Mesenchymal stem cell (in vitro differentiated cells and primary cell): Measurements from ENCODE around the gene BRD7.

Experiments used
- DNase-seq: peaks from one replicate; pipeline ENCODE4 v3.0.0-alpha.2; 2013
- H2AFZ ChIP-seq: one replicate; pipeline ENCODE4 v1.6.1; 2013; ENCODE audit warnings: low read depth, mild to moderate bottlenecking, control low read depth, inconsistent platforms, low read length, moderate library complexity
- H2AK5ac ChIP-seq: 2 replicates; pipeline ENCODE4 v1.6.1; 2013; ENCODE audit warnings: low read length, moderate library complexity, mild to moderate bottlenecking, inconsistent platforms; ENCODE audit not compliant: severe bottlenecking
- H2BK120ac ChIP-seq: one replicate; pipeline ENCODE4 v1.6.1; 2013; ENCODE audit warnings: low read depth, mild to moderate bottlenecking, inconsistent platforms, low read length, moderate library complexity
- H2BK12ac ChIP-seq, 2 experiments: one replicate each; pipeline ENCODE4 v1.6.1; 2013; ENCODE audit warnings: inconsistent platforms in 2 of 2, low read length in 2 of 2, mild to moderate bottlenecking in 2 of 2, moderate library complexity in 2 of 2, control low read depth in 1 of 2
- H2BK15ac ChIP-seq: one replicate; pipeline ENCODE4 v1.6.1; 2013; ENCODE audit warnings: mild to moderate bottlenecking, low read depth, inconsistent platforms; ENCODE audit not compliant: poor library complexity, severe bottlenecking
- H2BK5ac ChIP-seq: 2 replicates; pipeline ENCODE4 v1.6.1; 2013; ENCODE audit warnings: low read depth, mild to moderate bottlenecking, low read length, control low read depth, inconsistent platforms; ENCODE audit not compliant: poor library complexity, severe bottlenecking
- H3K14ac ChIP-seq, 2 experiments: one replicate each; pipeline ENCODE4 v1.6.1; 2013; ENCODE audit warnings: inconsistent platforms in 2 of 2, low read length in 2 of 2, control low read depth in 1 of 2, mild to moderate bottlenecking in 1 of 2, moderate library complexity in 1 of 2
- H3K18ac ChIP-seq, 2 experiments: one replicate each; pipeline ENCODE4 v1.6.1; 2013; ENCODE audit warnings: inconsistent platforms in 2 of 2, low read length in 2 of 2, control low read depth in 1 of 2, low read depth in 1 of 2, mild to moderate bottlenecking in 1 of 2
- H3K23ac ChIP-seq, 2 experiments: one replicate each; pipeline ENCODE4 v1.6.1; 2013; ENCODE audit warnings: inconsistent platforms in 2 of 2, low read length in 2 of 2, mild to moderate bottlenecking in 2 of 2, moderate library complexity in 2 of 2, control low read depth in 1 of 2
- H3K27ac ChIP-seq: 2 replicates; pipeline ENCODE4 v1.5.1; 2013; ENCODE audit warnings: mild to moderate bottlenecking, moderate library complexity, low read length, control low read depth, inconsistent platforms; ENCODE audit not compliant: poor library complexity, severe bottlenecking
- H3K27me3 ChIP-seq, 2 experiments: 2 replicates each; pipeline versions ENCODE4 v1.6.1 to v1.7.0; 2013; ENCODE audit warnings: low read length in 2 of 2, mild to moderate bottlenecking in 2 of 2, moderate library complexity in 2 of 2, control low read depth in 1 of 2, inconsistent platforms in 1 of 2; ENCODE audit not compliant: control insufficient read depth in 1 of 2, insufficient read depth in 1 of 2
- H3K36me3 ChIP-seq, 2 experiments: 2 replicates each; pipeline versions ENCODE4 v1.6.1 to v1.7.0; 2013; ENCODE audit warnings: low read length in 2 of 2, control low read depth in 1 of 2, inconsistent platforms in 1 of 2, low read depth in 1 of 2, mild to moderate bottlenecking in 1 of 2; ENCODE audit not compliant: insufficient read depth in 2 of 2, control insufficient read depth in 1 of 2
- H3K4ac ChIP-seq, 2 experiments: one replicate each; pipeline ENCODE4 v1.6.1; 2013; ENCODE audit warnings: inconsistent platforms in 2 of 2, low read length in 2 of 2, mild to moderate bottlenecking in 2 of 2, moderate library complexity in 2 of 2, control low read depth in 1 of 2, low read depth in 1 of 2
- H3K4me1 ChIP-seq: 2 replicates; pipeline ENCODE4 v1.6.1; 2013; ENCODE audit warnings: low read depth, low read length, control low read depth; ENCODE audit not compliant: control insufficient read depth, insufficient read depth
- H3K4me2 ChIP-seq: 2 replicates; pipeline ENCODE4 v1.6.1; 2013; ENCODE audit warnings: low read length, mild to moderate bottlenecking, inconsistent platforms; ENCODE audit not compliant: poor library complexity, severe bottlenecking
- H3K4me3 ChIP-seq, 2 experiments: 2 replicates each; pipeline versions ENCODE4 v1.5.1 to v1.7.0; 2013; ENCODE audit warnings: low read length in 2 of 2, mild to moderate bottlenecking in 2 of 2, control low read depth in 1 of 2, low read depth in 1 of 2; ENCODE audit not compliant: insufficient read depth in 1 of 2
- H3K79me1 ChIP-seq: replicated peaks from 2 replicates; pipeline ENCODE4 v1.6.1; 2013; ENCODE audit warnings: mild to moderate bottlenecking, control low read depth, low read length, inconsistent platforms; ENCODE audit not compliant: poor library complexity, severe bottlenecking
- H3K9ac ChIP-seq: 2 replicates; pipeline ENCODE4 v1.7.0; 2013; ENCODE audit warnings: mild to moderate bottlenecking, low read length, moderate library complexity
- H3K9me3 ChIP-seq: 2 replicates; pipeline ENCODE4 v1.7.0; 2013; ENCODE audit warnings: mild to moderate bottlenecking, low read length; ENCODE audit not compliant: control insufficient read depth
- H4K8ac ChIP-seq: one replicate; pipeline ENCODE4 v1.6.1; 2013; ENCODE audit warnings: inconsistent platforms, mild to moderate bottlenecking, low read length, moderate library complexity
- H4K91ac ChIP-seq: one replicate; pipeline ENCODE4 v1.6.1; 2013; ENCODE audit warnings: mild to moderate bottlenecking, low read length, inconsistent platforms
- WGBS: methylation state at CpG from one replicate; pipeline ENCODE4 v1.1.7; 2013; ENCODE audit warnings: mixed read lengths; 5-methylcytosine and 5-hydroxymethylcytosine counted together

The BRD7 gene

DNA sequence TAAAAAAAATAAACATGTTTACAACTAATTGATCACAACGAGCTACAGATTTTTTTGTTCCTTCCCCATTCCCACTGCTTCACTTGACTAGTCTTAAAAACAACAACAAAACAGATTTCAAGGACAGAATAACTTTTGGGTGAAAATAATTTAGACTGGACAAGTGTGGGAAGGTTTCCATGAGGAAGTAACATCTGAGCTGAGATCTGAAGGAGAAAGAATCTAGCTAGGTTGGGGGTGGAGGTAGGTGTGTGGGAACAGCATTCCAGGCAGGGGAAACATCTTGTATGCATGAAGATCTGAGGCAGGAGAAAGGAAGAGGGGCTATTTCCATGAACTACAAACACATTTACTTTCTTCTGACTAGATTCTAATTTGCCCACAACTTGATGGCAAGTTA is 9.2 kb downstream of the BRD7 start:
- Histone ChIP-seq H3K14ac (no peak overlapping the region), H3K23ac (no peak overlapping the region), H3K27me3 (no peaks in the 10 kb centered on the region), H4K8ac (no peak overlapping the region), H3K4me3 (no peak overlapping the region), H2BK15ac (no peak overlapping the region), H3K9me3 (no peaks in the 10 kb centered on the region), H3K4me1 (no peaks in the 10 kb centered on the region), H2BK120ac (no peak overlapping the region), H3K79me1 (peaks cover 20% of the 10 kb centered on the region), H3K18ac (no peak overlapping the region), H2AK5ac (no peak overlapping the region), H3K4ac (no peak overlapping the region), H3K4me2 (no peak overlapping the region), H2AFZ (no peak overlapping the region), H3K9ac (no peak overlapping the region), H3K27ac (no peak overlapping the region), H2BK12ac (no peak overlapping the region), H4K91ac (no peak overlapping the region), H2BK5ac (no peak overlapping the region), H3K36me3 (peaks cover 7 to 81% of the 10 kb centered on the region in 2 experiments)
- DNase-seq, result no peak
- no CpG with 5 or more reads among the region's 1 CpG for WGBS

DNA sequence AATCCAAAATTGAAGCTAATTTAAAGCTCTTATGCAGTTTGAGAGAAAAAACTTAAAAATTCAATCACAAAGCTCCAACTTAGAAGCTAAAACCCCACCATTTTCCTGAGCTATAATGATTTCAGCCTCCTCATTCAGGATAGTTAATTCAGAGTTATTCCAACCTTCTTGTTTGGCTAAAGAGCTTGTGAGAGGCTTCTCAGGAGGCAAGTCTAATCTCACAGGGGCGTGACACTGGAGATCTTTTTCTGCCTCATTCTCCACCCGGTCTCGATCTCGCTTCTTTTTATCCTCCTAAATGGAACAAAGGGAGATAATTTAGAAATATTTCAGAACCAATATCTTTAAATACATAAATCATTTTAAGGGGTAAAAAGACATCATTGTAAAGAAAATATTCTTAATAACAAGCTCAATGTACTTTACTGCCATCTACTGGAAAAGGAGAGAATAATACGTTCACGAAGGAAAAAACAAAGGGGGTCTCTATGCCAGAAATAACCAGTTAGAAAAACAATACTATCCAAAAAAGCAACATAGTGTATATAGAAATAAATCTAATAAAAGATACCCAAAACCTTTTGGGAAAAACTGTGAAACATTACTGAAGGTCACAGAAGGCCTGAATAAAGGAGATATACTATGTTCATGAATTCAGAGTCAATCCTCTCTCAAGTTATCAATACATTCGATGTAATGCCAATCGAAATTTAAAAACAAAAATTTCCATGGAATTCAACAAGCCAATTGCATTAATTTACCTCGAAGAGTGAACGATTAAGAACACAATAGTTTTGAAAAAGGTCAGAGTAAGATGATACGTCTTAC is 13.9 kb downstream of the BRD7 start:
- Histone ChIP-seq H4K91ac (no peak overlapping the region), H3K27ac (no peak overlapping the region), H2BK120ac (no peak overlapping the region), H3K4me2 (no peak overlapping the region), H3K23ac (no peak overlapping the region), H2BK5ac (no peak overlapping the region), H3K4ac (no peak overlapping the region), H4K8ac (no peak overlapping the region), H3K18ac (no peak overlapping the region), H2BK12ac (no peak overlapping the region), H3K27me3 (no peaks in the 10 kb centered on the region), H3K4me3 (no peak overlapping the region), H3K79me1 (peaks cover 13% of the 10 kb centered on the region), H2AK5ac (no peak overlapping the region), H3K36me3 (peaks cover 7 to 79% of the 10 kb centered on the region in 2 experiments), H2BK15ac (no peak overlapping the region), H2AFZ (no peak overlapping the region), H3K9ac (peak overlapping the region; percentile 62), H3K4me1 (no peaks in the 10 kb centered on the region), H3K9me3 (no peaks in the 10 kb centered on the region), H3K14ac (no peak overlapping the region)
- DNase-seq, result peak; percentile 45
- 66% methylated on average over 5 of the region's 11 CpGs for WGBS

DNA sequence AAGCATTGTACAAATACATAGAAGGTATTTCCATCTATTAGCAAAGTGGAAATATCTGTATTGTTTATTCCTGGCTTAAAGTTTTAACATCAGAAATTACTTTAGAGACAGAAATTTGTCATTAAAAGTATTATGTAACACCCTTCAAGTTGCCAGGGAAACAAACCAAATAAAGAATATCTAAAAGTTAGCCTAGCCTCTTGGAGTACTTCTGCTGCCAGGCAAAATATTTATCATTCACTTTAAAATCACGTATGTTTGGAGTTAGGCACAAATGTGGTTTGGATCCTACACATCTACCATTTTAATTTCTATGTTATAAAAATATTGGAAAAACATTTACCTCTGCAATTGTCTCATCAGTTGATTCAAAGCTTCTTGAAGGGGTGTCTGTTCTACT is 14.7 kb downstream of the BRD7 start:
- Histone ChIP-seq H3K9me3 (no peaks in the 10 kb centered on the region), H3K18ac (no peak overlapping the region), H3K27me3 (no peaks in the 10 kb centered on the region), H2BK15ac (no peak overlapping the region), H3K4ac (no peak overlapping the region), H3K4me3 (no peak overlapping the region), H2BK120ac (no peak overlapping the region), H3K4me2 (no peak overlapping the region), H3K23ac (no peak overlapping the region), H3K9ac (peak overlapping the region; percentile 62), H3K79me1 (peaks cover 14% of the 10 kb centered on the region), H3K36me3 (peaks cover 9 to 78% of the 10 kb centered on the region in 2 experiments), H4K8ac (no peak overlapping the region), H2AK5ac (no peak overlapping the region), H3K27ac (no peak overlapping the region), H3K14ac (no peak overlapping the region), H3K4me1 (no peaks in the 10 kb centered on the region), H2AFZ (no peak overlapping the region), H4K91ac (no peak overlapping the region), H2BK12ac (no peak overlapping the region), H2BK5ac (no peak overlapping the region)
- no CpG with 5 or more reads among the region's 1 CpG for WGBS
- DNase-seq, result no peak

DNA sequence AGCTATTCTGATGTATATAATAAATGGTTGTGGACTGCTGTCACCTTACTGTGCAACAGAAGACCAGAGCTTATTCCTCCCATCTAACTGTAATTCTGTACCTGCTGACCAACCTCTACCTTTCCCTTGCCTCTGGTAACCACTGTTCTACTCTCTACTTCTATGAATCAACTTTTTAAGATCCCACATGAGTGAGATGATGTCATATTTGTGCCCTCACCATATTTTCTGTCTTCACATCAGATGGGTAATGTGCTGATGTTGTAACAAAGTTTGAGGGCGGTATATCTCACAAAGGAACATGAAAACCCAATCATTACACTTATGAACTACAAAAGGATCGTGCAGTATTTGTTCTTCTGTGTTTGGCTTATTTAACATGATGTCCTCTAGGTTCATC is 16.8 kb downstream of the BRD7 start:
- no CpG with 5 or more reads among the region's 2 CpGs for WGBS
- no peak overlapping the region for H3K23ac ChIP-seq
- H3K4ac ChIP-seq, result no peak overlapping the region
- no peak overlapping the region for H2BK12ac ChIP-seq
- H4K91ac ChIP-seq, result no peak overlapping the region
- no peak overlapping the region for H2BK120ac ChIP-seq
- peaks cover 5 to 62% of the 10 kb centered on the region in 2 experiments for H3K36me3 ChIP-seq
- H3K9ac ChIP-seq, result no peak overlapping the region
- no peak overlapping the region for H2AK5ac ChIP-seq
- no peaks in the 10 kb centered on the region for H3K4me1 ChIP-seq
- H3K14ac ChIP-seq, result no peak overlapping the region
- DNase-seq, result no peak
- no peak overlapping the region for H2AFZ ChIP-seq
- H3K4me3 ChIP-seq, result no peak overlapping the region
- no peak overlapping the region for H3K18ac ChIP-seq
- no peak overlapping the region for H4K8ac ChIP-seq
- H2BK5ac ChIP-seq, result no peak overlapping the region
- no peak overlapping the region for H3K4me2 ChIP-seq
- H3K9me3 ChIP-seq, result no peaks in the 10 kb centered on the region
- no peak overlapping the region for H3K27ac ChIP-seq
- H3K27me3 ChIP-seq, result no peaks in the 10 kb centered on the region
- no peak overlapping the region for H2BK15ac ChIP-seq
- peaks cover 5% of the 10 kb centered on the region for H3K79me1 ChIP-seq
